GM23338 (cell line): ENCODE data around the gene FER. TPM values are rescaled to one million over a fixed set of nuclear protein-coding genes. Genes with fewer than 3 reads are reported as not detected.

Experiments used
- ATAC-seq: fragments of 200-7000 bp; cut with Tn5 transposase; 3 replicates; pipeline ENCODE4 v1.9.1; 2020
- DNase-seq: peaks from one replicate; pipeline ENCODE4 v3.0.0-alpha.2; 2015; ENCODE audit warnings: low spot score
- H2AFZ ChIP-seq: fragments of 200-600 bp; sonication (generic); 2 replicates; pipeline ENCODE4 v1.8.0; 2016; ENCODE audit warnings: antibody characterized with exemption, mild to moderate bottlenecking, moderate library complexity
- H3F3A ChIP-seq: fragments of 200-600 bp; sonication (generic); replicated peaks from 2 replicates; pipeline ENCODE4 v1.8.0; 2017; ENCODE audit warnings: antibody characterized with exemption, mixed run types, low read depth
- H3K27ac ChIP-seq: fragments of 200-600 bp; sonication (generic); 2 replicates; pipeline ENCODE4 v1.6.1; 2016; ENCODE audit warnings: low read depth
- H3K27me3 ChIP-seq: fragments of 200-600 bp; sonication (generic); 2 replicates; pipeline ENCODE4 v1.8.0; 2016; ENCODE audit warnings: mild to moderate bottlenecking, mixed run types, moderate library complexity; ENCODE audit not compliant: insufficient read depth
- H3K36me3 ChIP-seq: fragments of 200-600 bp; sonication (generic); 2 replicates; pipeline ENCODE4 v1.8.0; 2016; ENCODE audit warnings: mild to moderate bottlenecking; ENCODE audit not compliant: insufficient read depth
- H3K4me1 ChIP-seq: fragments of 200-600 bp; sonication (generic); 2 replicates; pipeline ENCODE4 v1.8.0; 2016; ENCODE audit warnings: mild to moderate bottlenecking, moderate library complexity; ENCODE audit not compliant: insufficient read depth
- H3K4me2 ChIP-seq: fragments of 200-600 bp; sonication (generic); 2 replicates; pipeline ENCODE4 v1.7.1; 2017; ENCODE audit warnings: mixed run types
- H3K4me3 ChIP-seq: fragments of 200-600 bp; sonication (generic); 2 replicates; pipeline ENCODE4 v1.6.1; 2016; ENCODE audit warnings: mixed run types
- H3K79me2 ChIP-seq: fragments of 200-600 bp; sonication (generic); replicated peaks from 2 replicates; pipeline ENCODE4 v1.8.0; 2017; ENCODE audit warnings: mild to moderate bottlenecking; ENCODE audit not compliant: insufficient read depth
- H3K9me2 ChIP-seq: fragments of 200-600 bp; sonication (generic); 2 replicates; pipeline ENCODE4 v1.8.0; 2017; ENCODE audit not compliant: insufficient read depth
- H4K20me1 ChIP-seq: fragments of 200-600 bp; sonication (generic); replicated peaks from 2 replicates; pipeline ENCODE4 v1.8.0; 2017; ENCODE audit warnings: mild to moderate bottlenecking; ENCODE audit not compliant: insufficient read depth
- H3K27ac Mint-ChIP-seq: 2 replicates; pipeline ENCODE4 v1.8.0; 2020; ENCODE audit warnings: inconsistent platforms, mild to moderate bottlenecking, moderate library complexity, mixed read lengths
- H3K27me3 Mint-ChIP-seq: 3 replicates; pipeline ENCODE4 v1.8.0; 2022; ENCODE audit warnings: low read depth, mild to moderate bottlenecking, moderate library complexity, mixed read lengths, inconsistent platforms; ENCODE audit not compliant: insufficient read depth, poor library complexity
- H3K36me3 Mint-ChIP-seq: 3 replicates; pipeline ENCODE4 v1.8.0; 2021; ENCODE audit warnings: low read depth, mild to moderate bottlenecking, inconsistent platforms, moderate library complexity, mixed read lengths
- H3K4me1 Mint-ChIP-seq: 3 replicates; pipeline ENCODE4 v1.8.0; 2020; ENCODE audit warnings: mild to moderate bottlenecking, inconsistent platforms, mixed read lengths
- H3K4me3 Mint-ChIP-seq: 3 replicates; pipeline ENCODE4 v1.8.0; 2021; ENCODE audit warnings: moderate library complexity, mild to moderate bottlenecking, inconsistent platforms, mixed read lengths
- H3K9me3 Mint-ChIP-seq: 3 replicates; pipeline ENCODE4 v1.8.0; 2020; ENCODE audit warnings: moderate library complexity, mild to moderate bottlenecking, inconsistent platforms, mixed read lengths
- EZH2 ChIP-seq: fragments of 200-600 bp; sonication (generic); IDR thresholded peaks from one replicate; pipeline ENCODE4 v1.8.0; 2017; ENCODE audit warnings: antibody characterized with exemption, mild to moderate bottlenecking, low read depth; ENCODE audit not compliant: unreplicated experiment
- JUNB ChIP-seq: IDR thresholded peaks from one replicate; pipeline ENCODE4 v1.6.1; 2016; ENCODE audit warnings: antibody characterized with exemption; ENCODE audit not compliant: unreplicated experiment
- NANOG ChIP-seq: IDR thresholded peaks from 2 replicates; pipeline ENCODE4 v1.6.1; 2016; ENCODE audit warnings: antibody characterized with exemption, borderline replicate concordance
- polyA plus RNA-seq: library from polyadenylated mRNA; unstranded; fragments of >200 nt; fragmentation: Nextera tagmentation; extraction: Ambion mirVana; gene quantifications from 2 replicates; pipeline ENCODE4 v1.2.1, GENCODE V29; 2016
- total RNA-seq: library from RNA; depleted of rRNA; stranded (reverse); fragments of >200 nt; shearing (Covaris generic); gene quantifications from 2 replicates; pipeline ENCODE4 v1.2.3, GENCODE V29; 2014
- TF ChIP-seq, protein P1 (sequence below): IDR thresholded peaks from one replicate; pipeline ENCODE4 v1.6.1; 2018; ENCODE audit warnings: antibody characterized with exemption; ENCODE audit not compliant: unreplicated experiment
- TF ChIP-seq, protein P2 (sequence below), 2 experiments: fragments of 200-600 bp in 1 of 2; sonication (generic) in 1 of 2; conservative IDR thresholded peaks; 2 replicates each; pipeline versions ENCODE4 v1.5.1 to v1.6.1; 2016 to 2017; ENCODE audit warnings: antibody characterized with exemption in 2 of 2, low read depth in 2 of 2, mild to moderate bottlenecking in 2 of 2, moderate library complexity in 1 of 2
- TF ChIP-seq, protein P3 (sequence below): fragments of 250-450 bp; sonication (Bioruptor Pico); IDR thresholded peaks from 2 replicates; pipeline ENCODE4 v1.5.0; 2020; ENCODE audit warnings: mild to moderate bottlenecking, moderate library complexity
- TF ChIP-seq, protein P4 (sequence below): IDR thresholded peaks from 2 replicates; pipeline ENCODE4 v1.6.1; 2016; ENCODE audit warnings: antibody characterized with exemption

The FER gene
- total and polyA plus RNA-seq, 2 experiments from 2014 or later = 17.4 to 34.8 TPM

DNA sequence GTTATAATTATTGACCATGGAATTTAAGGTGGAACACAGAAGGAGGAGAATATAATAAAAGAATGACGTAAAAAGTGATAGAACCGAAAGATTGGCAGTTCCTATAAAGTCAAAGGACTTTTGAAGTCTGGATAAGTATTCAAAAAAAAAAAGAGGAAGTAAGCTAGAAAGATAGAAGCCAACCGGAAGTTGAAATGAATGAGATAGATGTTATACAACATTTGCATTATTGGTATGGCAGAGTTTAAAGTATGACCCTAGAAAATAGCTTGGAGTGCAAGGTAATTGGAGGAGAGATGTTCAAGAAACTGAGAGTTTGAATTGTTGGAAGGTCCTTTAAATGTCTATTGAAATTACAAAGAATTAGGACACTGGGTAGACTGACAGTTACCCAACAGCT is 293.6 kb downstream of the FER start (continued):
- TF ChIP-seq, protein P1, sequence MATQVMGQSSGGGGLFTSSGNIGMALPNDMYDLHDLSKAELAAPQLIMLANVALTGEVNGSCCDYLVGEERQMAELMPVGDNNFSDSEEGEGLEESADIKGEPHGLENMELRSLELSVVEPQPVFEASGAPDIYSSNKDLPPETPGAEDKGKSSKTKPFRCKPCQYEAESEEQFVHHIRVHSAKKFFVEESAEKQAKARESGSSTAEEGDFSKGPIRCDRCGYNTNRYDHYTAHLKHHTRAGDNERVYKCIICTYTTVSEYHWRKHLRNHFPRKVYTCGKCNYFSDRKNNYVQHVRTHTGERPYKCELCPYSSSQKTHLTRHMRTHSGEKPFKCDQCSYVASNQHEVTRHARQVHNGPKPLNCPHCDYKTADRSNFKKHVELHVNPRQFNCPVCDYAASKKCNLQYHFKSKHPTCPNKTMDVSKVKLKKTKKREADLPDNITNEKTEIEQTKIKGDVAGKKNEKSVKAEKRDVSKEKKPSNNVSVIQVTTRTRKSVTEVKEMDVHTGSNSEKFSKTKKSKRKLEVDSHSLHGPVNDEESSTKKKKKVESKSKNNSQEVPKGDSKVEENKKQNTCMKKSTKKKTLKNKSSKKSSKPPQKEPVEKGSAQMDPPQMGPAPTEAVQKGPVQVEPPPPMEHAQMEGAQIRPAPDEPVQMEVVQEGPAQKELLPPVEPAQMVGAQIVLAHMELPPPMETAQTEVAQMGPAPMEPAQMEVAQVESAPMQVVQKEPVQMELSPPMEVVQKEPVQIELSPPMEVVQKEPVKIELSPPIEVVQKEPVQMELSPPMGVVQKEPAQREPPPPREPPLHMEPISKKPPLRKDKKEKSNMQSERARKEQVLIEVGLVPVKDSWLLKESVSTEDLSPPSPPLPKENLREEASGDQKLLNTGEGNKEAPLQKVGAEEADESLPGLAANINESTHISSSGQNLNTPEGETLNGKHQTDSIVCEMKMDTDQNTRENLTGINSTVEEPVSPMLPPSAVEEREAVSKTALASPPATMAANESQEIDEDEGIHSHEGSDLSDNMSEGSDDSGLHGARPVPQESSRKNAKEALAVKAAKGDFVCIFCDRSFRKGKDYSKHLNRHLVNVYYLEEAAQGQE = no peak
- TF ChIP-seq EZH2 = no peak
- TF ChIP-seq, protein P2, sequence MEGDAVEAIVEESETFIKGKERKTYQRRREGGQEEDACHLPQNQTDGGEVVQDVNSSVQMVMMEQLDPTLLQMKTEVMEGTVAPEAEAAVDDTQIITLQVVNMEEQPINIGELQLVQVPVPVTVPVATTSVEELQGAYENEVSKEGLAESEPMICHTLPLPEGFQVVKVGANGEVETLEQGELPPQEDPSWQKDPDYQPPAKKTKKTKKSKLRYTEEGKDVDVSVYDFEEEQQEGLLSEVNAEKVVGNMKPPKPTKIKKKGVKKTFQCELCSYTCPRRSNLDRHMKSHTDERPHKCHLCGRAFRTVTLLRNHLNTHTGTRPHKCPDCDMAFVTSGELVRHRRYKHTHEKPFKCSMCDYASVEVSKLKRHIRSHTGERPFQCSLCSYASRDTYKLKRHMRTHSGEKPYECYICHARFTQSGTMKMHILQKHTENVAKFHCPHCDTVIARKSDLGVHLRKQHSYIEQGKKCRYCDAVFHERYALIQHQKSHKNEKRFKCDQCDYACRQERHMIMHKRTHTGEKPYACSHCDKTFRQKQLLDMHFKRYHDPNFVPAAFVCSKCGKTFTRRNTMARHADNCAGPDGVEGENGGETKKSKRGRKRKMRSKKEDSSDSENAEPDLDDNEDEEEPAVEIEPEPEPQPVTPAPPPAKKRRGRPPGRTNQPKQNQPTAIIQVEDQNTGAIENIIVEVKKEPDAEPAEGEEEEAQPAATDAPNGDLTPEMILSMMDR (conservative IDR thresholded peaks at IDR 0.05; ENCODE audit: low read depth in 2 of 2) = no peak
- no peak for TF ChIP-seq NANOG

DNA sequence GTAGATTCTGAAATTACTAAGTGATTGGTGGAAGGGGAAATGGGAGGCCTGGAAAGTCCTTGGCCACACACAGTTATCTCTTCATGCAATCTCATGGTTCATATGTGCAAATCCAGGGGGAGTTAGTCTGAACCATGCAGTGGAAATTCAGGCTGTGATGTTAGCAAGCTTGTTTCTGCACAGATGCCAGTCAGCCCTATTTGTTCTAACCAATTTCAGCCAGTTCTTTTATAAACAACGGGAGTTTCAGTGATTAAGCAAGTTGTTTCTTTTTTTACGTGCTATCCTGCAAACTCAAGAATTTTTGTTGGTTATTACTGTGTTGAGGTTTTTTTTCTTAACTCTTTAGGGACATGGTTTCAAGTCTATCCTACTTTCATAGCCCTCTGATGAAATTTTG is 298.0 kb downstream of the FER start:
- ATAC-seq (no peak), DNase-seq (no peak)
- Histone ChIP-seq H3K4me2 (no peak overlapping the region), H3K27me3 (no peaks in the 10 kb centered on the region), H3K9me2 (no peaks in the 10 kb centered on the region), H3K4me3 (no peak overlapping the region), H2AFZ (no peak overlapping the region), H3K27ac (no peak overlapping the region), H3K4me1 (no peaks in the 10 kb centered on the region), H3K36me3 (no peaks in the 10 kb centered on the region), H4K20me1 (no peaks in the 10 kb centered on the region), H3K79me2 (no peaks in the 10 kb centered on the region), H3F3A (no peaks in the 10 kb centered on the region)
- H3K9me3 Mint-ChIP-seq = no peaks in the 10 kb centered on the region
- H3K27ac Mint-ChIP-seq = no peak overlapping the region
- no peaks in the 10 kb centered on the region for H3K27me3 Mint-ChIP-seq
- H3K36me3 Mint-ChIP-seq = no peaks in the 10 kb centered on the region
- no peaks in the 10 kb centered on the region for H3K4me1 Mint-ChIP-seq
- H3K4me3 Mint-ChIP-seq = no peak overlapping the region
- TF ChIP-seq, protein P3, sequence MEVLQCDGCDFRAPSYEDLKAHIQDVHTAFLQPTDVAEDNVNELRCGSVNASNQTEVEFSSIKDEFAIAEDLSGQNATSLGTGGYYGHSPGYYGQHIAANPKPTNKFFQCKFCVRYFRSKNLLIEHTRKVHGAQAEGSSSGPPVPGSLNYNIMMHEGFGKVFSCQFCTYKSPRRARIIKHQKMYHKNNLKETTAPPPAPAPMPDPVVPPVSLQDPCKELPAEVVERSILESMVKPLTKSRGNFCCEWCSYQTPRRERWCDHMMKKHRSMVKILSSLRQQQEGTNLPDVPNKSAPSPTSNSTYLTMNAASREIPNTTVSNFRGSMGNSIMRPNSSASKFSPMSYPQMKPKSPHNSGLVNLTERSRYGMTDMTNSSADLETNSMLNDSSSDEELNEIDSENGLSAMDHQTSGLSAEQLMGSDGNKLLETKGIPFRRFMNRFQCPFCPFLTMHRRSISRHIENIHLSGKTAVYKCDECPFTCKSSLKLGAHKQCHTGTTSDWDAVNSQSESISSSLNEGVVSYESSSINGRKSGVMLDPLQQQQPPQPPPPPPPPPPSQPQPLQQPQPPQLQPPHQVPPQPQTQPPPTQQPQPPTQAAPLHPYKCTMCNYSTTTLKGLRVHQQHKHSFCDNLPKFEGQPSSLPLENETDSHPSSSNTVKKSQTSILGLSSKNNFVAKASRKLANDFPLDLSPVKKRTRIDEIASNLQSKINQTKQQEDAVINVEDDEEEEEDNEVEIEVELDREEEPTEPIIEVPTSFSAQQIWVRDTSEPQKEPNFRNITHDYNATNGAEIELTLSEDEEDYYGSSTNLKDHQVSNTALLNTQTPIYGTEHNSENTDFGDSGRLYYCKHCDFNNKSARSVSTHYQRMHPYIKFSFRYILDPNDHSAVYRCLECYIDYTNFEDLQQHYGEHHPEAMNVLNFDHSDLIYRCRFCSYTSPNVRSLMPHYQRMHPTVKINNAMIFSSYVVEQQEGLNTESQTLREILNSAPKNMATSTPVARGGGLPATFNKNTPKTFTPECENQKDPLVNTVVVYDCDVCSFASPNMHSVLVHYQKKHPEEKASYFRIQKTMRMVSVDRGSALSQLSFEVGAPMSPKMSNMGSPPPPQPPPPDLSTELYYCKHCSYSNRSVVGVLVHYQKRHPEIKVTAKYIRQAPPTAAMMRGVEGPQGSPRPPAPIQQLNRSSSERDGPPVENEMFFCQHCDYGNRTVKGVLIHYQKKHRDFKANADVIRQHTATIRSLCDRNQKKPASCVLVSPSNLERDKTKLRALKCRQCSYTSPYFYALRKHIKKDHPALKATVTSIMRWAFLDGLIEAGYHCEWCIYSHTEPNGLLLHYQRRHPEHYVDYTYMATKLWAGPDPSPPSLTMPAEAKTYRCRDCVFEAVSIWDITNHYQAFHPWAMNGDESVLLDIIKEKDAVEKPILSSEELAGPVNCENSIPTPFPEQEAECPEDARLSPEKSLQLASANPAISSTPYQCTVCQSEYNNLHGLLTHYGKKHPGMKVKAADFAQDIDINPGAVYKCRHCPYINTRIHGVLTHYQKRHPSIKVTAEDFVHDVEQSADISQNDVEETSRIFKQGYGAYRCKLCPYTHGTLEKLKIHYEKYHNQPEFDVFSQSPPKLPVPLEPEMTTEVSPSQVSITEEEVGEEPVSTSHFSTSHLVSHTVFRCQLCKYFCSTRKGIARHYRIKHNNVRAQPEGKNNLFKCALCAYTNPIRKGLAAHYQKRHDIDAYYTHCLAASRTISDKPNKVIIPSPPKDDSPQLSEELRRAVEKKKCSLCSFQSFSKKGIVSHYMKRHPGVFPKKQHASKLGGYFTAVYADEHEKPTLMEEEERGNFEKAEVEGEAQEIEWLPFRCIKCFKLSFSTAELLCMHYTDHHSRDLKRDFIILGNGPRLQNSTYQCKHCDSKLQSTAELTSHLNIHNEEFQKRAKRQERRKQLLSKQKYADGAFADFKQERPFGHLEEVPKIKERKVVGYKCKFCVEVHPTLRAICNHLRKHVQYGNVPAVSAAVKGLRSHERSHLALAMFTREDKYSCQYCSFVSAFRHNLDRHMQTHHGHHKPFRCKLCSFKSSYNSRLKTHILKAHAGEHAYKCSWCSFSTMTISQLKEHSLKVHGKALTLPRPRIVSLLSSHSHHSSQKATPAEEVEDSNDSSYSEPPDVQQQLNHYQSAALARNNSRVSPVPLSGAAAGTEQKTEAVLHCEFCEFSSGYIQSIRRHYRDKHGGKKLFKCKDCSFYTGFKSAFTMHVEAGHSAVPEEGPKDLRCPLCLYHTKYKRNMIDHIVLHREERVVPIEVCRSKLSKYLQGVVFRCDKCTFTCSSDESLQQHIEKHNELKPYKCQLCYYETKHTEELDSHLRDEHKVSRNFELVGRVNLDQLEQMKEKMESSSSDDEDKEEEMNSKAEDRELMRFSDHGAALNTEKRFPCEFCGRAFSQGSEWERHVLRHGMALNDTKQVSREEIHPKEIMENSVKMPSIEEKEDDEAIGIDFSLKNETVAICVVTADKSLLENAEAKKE (CRISPR knock-in tag) = no peak
- TF ChIP-seq, protein P4, sequence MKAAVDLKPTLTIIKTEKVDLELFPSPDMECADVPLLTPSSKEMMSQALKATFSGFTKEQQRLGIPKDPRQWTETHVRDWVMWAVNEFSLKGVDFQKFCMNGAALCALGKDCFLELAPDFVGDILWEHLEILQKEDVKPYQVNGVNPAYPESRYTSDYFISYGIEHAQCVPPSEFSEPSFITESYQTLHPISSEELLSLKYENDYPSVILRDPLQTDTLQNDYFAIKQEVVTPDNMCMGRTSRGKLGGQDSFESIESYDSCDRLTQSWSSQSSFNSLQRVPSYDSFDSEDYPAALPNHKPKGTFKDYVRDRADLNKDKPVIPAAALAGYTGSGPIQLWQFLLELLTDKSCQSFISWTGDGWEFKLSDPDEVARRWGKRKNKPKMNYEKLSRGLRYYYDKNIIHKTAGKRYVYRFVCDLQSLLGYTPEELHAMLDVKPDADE = no peak
- no peak for TF ChIP-seq JUNB
- TF ChIP-seq, protein P1 = no peak
